ENCODE measurements around the gene TOR4A. TPM values are rescaled to one million over a fixed set of nuclear protein-coding genes. Genes with fewer than 3 reads are reported as not detected.

TOR4A gene
- total RNA-seq (1 to 10 TPM; 1.3 to 3.5 TPM), polyA plus RNA-seq (ENCODE audit: insufficient read length in 2 of 2) (1 to 10 TPM; 2.1 to 2.5 TPM)
- long read RNA-seq, donor 1 = 0 reads
- long read RNA-seq, donor 2 = 0 reads
- long read RNA-seq, donor 3 = 0 reads
- long read RNA-seq, donor 4, full-length matches to known transcripts = 1 of 22 reads
- long read RNA-seq, donor 4, partial matches to known transcripts = 21 of 22 reads
- long read RNA-seq, donor 4, other reads (novel, unspliced or antisense) = 0 of 22 reads

- WGBS (ENCODE audit: insufficient coverage) = 10% methylated on average over 17 of the region's 25 CpGs
- no peaks in the 10 kb centered on the region for H3K9me3 ChIP-seq (ENCODE audit: control insufficient read depth, insufficient read depth, low read length)
- peak within 1 kb of the TSS; percentile 52 for H3K27ac ChIP-seq (ENCODE audit: low read depth, low read length)
- H3K36me3 ChIP-seq (ENCODE audit: control insufficient read depth, insufficient read depth, low read length) = peaks cover 41% of the 10 kb centered on the region
- H3K4me3 ChIP-seq (ENCODE audit: low read depth, low read length) = peak within 1 kb of the TSS; percentile 36
- peaks cover 54% of the 10 kb centered on the region for H3K27me3 ChIP-seq (ENCODE audit: control insufficient read depth, insufficient read depth, low read length)
- peaks cover 39% of the 10 kb centered on the region for H3K4me1 ChIP-seq (ENCODE audit: control insufficient read depth, insufficient read depth, low read length)
- peak in 1 of 6 donors; percentile 51 for DNase-seq (ENCODE audit: low read depth in 4 of 6, low spot score in 6 of 6)
Observed at GRCh38 chr9:137277329-137278041, at the start of gene TOR4A. Gene TOR4A, plus strand, starts transcription at chr9:137277726. Its CDS starts 964 bp downstream, at chr9:137278690.

GRCh38 chr9:137227853-137228505 lies 49.5 kb upstream of the TOR4A start:
- Histone ChIP-seq H3K27ac (ENCODE audit: low read depth, low read length) (no peak overlapping the region), H3K4me3 (ENCODE audit: low read depth, low read length) (no peak overlapping the region), H3K9me3 (ENCODE audit: control insufficient read depth, insufficient read depth, low read length) (no peaks in the 10 kb centered on the region), H3K27me3 (ENCODE audit: control insufficient read depth, insufficient read depth, low read length) (no peaks in the 10 kb centered on the region), H3K4me1 (ENCODE audit: control insufficient read depth, insufficient read depth, low read length) (peaks cover 19% of the 10 kb centered on the region), H3K36me3 (ENCODE audit: control insufficient read depth, insufficient read depth, low read length) (peaks cover 4% of the 10 kb centered on the region)
- WGBS (ENCODE audit: insufficient coverage) = 57% methylated on average over 16 of the region's 18 CpGs
- no peak for DNase-seq (ENCODE audit: low read depth in 4 of 6, low spot score in 6 of 6)

GRCh38 chr9:137228506-137228967 lies 49.0 kb upstream of the TOR4A start:
- 78% methylated on average over 29 of the region's 29 CpGs for WGBS (ENCODE audit: insufficient coverage)

DNA sequence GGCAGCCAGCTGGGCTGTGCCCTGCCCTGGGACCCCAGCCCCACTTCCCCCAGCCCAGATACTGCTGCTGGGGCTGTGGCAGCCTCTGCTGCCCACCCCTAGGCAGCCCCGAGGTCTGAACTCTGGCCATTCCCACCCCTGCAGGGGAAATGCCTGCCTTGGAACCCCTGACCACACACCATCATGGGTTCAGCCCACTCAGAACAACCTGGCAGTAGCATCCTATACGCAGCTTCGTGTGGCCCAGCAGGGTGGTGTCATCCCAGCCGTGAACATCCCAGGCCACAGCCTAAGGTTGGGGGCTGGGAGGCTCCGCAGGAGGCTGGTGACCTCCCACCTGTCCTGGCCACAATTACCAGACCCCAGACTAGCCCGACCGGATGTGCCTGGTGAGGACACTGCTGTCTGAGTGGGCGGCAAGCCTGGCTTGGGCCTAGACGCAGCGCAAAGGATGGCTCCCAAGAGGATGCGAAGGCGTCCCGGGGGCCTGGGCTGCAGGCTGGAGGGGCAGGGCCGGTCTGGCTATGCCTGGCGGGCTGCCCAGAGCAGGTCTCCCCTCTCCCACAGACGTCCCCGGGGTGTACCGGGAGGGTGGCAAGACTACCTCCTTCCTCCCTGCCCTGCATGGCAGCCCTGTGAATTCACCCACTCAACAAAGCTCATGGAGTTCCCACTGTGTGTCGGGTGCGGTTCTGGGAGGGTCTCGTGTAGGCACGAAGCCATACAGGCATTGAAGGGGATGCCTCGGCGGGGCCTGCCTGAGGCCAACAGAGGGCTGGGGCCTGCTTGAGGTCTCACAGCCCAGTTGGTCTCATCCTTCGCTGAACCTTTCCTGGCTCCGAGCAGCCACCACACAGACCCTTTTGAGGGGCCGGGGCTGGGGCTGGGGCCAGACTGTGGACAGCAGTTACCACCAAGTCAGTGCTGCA lies 48.3 kb upstream of the TOR4A start:
- no peak overlapping the region for H3K4me3 ChIP-seq (ENCODE audit: low read depth, low read length)
- H3K9me3 ChIP-seq (ENCODE audit: control insufficient read depth, insufficient read depth, low read length) = no peaks in the 10 kb centered on the region
- peaks cover 10% of the 10 kb centered on the region for H3K4me1 ChIP-seq (ENCODE audit: control insufficient read depth, insufficient read depth, low read length)
- 69% methylated on average over 27 of the region's 27 CpGs for WGBS (ENCODE audit: insufficient coverage)
- H3K36me3 ChIP-seq (ENCODE audit: control insufficient read depth, insufficient read depth, low read length) = peaks cover 4% of the 10 kb centered on the region
- H3K27ac ChIP-seq (ENCODE audit: low read depth, low read length) = no peak overlapping the region
- no peaks in the 10 kb centered on the region for H3K27me3 ChIP-seq (ENCODE audit: control insufficient read depth, insufficient read depth, low read length)
- no peak for DNase-seq (ENCODE audit: low read depth in 4 of 6, low spot score in 6 of 6)

More at GRCh38 chr9:137228506-137228967, 49.0 kb upstream of the TOR4A start:
- no peak for DNase-seq (ENCODE audit: low read depth in 4 of 6, low spot score in 6 of 6)
- no peaks in the 10 kb centered on the region for H3K9me3 ChIP-seq (ENCODE audit: control insufficient read depth, insufficient read depth, low read length)
- no peak overlapping the region for H3K4me3 ChIP-seq (ENCODE audit: low read depth, low read length)
- H3K4me1 ChIP-seq (ENCODE audit: control insufficient read depth, insufficient read depth, low read length) = peaks cover 17% of the 10 kb centered on the region
- peaks cover 4% of the 10 kb centered on the region for H3K36me3 ChIP-seq (ENCODE audit: control insufficient read depth, insufficient read depth, low read length)
- no peak overlapping the region for H3K27ac ChIP-seq (ENCODE audit: low read depth, low read length)
- no peaks in the 10 kb centered on the region for H3K27me3 ChIP-seq (ENCODE audit: control insufficient read depth, insufficient read depth, low read length)

DNA sequence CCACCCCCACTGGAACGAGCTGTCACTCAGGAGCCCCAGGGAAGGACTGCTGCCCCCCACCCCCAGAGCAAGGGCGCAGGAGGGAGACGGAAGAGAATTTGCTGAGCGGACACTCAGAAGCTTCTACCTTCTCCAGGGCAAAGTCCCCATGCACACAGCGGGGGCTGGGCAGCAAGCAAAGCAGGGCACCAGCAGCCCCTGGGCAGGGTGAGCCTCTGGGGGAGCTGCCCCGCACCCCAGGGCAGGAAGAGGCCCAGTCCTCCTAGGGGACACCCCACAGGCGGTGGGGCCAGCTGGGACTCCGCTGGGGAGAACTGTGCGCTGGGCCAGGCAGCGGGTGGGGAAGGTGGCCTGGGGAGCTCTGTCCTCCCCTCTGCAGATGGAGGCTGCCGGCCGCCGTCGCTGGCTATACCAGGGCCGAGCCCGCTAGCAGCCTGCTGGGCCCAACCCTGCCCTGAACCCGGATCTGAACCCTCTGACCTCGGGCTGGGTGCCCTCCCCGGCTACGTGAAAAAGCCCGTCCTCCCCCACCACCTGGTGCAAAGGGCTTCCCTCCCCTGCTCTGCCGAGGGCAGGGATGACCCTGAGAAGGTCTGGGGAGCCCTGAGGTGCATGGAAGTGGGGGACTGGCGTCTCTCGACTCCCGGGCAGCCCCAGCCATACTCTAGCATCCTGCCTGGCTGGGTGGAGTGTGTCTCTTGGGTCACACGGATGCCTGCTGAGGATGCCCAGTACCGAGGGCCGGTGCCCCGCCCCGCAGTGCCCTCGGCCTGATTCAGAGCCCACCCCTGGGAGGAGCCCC lies 47.4 kb upstream of the TOR4A start:
- WGBS (ENCODE audit: insufficient coverage) = 57% methylated on average over 27 of the region's 31 CpGs
- Histone ChIP-seq H3K36me3 (ENCODE audit: control insufficient read depth, insufficient read depth, low read length) (peaks cover 9% of the 10 kb centered on the region), H3K27ac (ENCODE audit: low read depth, low read length) (no peak overlapping the region), H3K9me3 (ENCODE audit: control insufficient read depth, insufficient read depth, low read length) (no peaks in the 10 kb centered on the region), H3K27me3 (ENCODE audit: control insufficient read depth, insufficient read depth, low read length) (no peaks in the 10 kb centered on the region), H3K4me3 (ENCODE audit: low read depth, low read length) (no peak overlapping the region), H3K4me1 (ENCODE audit: control insufficient read depth, insufficient read depth, low read length) (peaks cover 8% of the 10 kb centered on the region)
- DNase-seq (ENCODE audit: low read depth in 4 of 6, low spot score in 6 of 6) = no peak

DNA sequence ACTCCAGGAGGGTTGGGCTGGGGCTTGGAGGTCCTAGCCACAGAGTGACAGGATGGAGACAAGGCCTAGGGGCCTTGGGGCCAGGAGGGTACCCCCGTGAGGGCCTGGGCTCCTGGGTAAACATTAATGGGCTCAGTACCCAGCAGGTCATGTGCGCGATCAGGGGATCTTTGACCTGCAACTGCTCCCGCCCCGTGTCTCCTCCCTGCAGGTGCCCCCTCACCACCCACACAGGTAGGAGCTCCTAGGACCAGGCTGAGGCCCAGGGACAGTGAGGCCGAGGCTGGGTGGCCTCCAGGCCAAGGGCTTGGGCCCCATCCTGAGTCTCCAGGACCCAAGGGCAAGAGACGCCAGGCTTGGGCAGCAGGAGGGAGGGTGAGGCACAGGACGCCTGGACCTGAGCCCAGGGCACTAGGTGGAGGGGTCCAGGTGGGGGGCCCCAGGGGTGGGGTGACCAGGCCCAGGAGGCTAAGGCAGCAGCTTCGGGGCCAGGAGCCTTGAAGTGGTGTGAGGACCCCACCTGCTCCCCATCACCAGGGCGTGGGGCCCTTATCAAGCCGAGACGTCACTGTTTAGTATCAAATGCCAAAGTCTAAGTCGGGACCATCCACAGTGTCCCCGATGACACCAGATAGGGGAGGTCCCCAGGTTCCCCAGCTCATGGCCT lies 46.7 kb upstream of the TOR4A start, which contains the start of gene SLC34A3:
TSS of gene SLC34A3 (plus strand) at position 197 of the 667 bp plus-strand sequence. CDS start 802 bp downstream, outside the sequence.
- H3K27ac ChIP-seq (ENCODE audit: low read depth, low read length) = no peak within 1 kb of the TSS
- no peaks in the 10 kb centered on the region for H3K27me3 ChIP-seq (ENCODE audit: control insufficient read depth, insufficient read depth, low read length)
- no peak within 1 kb of the TSS for H3K4me3 ChIP-seq (ENCODE audit: low read depth, low read length)
- peaks cover 16% of the 10 kb centered on the region for H3K36me3 ChIP-seq (ENCODE audit: control insufficient read depth, insufficient read depth, low read length)
- no peaks in the 10 kb centered on the region for H3K9me3 ChIP-seq (ENCODE audit: control insufficient read depth, insufficient read depth, low read length)
- peaks cover 15% of the 10 kb centered on the region for H3K4me1 ChIP-seq (ENCODE audit: control insufficient read depth, insufficient read depth, low read length)
- DNase-seq (ENCODE audit: low read depth in 4 of 6, low spot score in 6 of 6) = no peak
- 79% methylated on average over 14 of the region's 14 CpGs for WGBS (ENCODE audit: insufficient coverage)

- Histone ChIP-seq H3K27me3 (ENCODE audit: control insufficient read depth, insufficient read depth, low read length) (no peaks in the 10 kb centered on the region), H3K9me3 (ENCODE audit: control insufficient read depth, insufficient read depth, low read length) (no peaks in the 10 kb centered on the region), H3K36me3 (ENCODE audit: control insufficient read depth, insufficient read depth, low read length) (peaks cover 21% of the 10 kb centered on the region), H3K27ac (ENCODE audit: low read depth, low read length) (no peak overlapping the region), H3K4me1 (ENCODE audit: control insufficient read depth, insufficient read depth, low read length) (peaks cover 21% of the 10 kb centered on the region), H3K4me3 (ENCODE audit: low read depth, low read length) (no peak overlapping the region)
- 93% methylated on average over 15 of the region's 23 CpGs for WGBS (ENCODE audit: insufficient coverage)
- no peak for DNase-seq (ENCODE audit: low read depth in 4 of 6, low spot score in 6 of 6)
Observed at GRCh38 chr9:137231372-137232039, 46.0 kb upstream of the TOR4A start.

GRCh38 chr9:137232101-137232500 lies 45.4 kb upstream of the TOR4A start:
- peaks cover 27% of the 10 kb centered on the region for H3K4me1 ChIP-seq (ENCODE audit: control insufficient read depth, insufficient read depth, low read length)
- no peak overlapping the region for H3K27ac ChIP-seq (ENCODE audit: low read depth, low read length)
- no peak for DNase-seq (ENCODE audit: low read depth in 4 of 6, low spot score in 6 of 6)
- peaks cover 27% of the 10 kb centered on the region for H3K36me3 ChIP-seq (ENCODE audit: control insufficient read depth, insufficient read depth, low read length)
- 84% methylated on average over 5 of the region's 10 CpGs for WGBS (ENCODE audit: insufficient coverage)
- no peaks in the 10 kb centered on the region for H3K9me3 ChIP-seq (ENCODE audit: control insufficient read depth, insufficient read depth, low read length)
- no peaks in the 10 kb centered on the region for H3K27me3 ChIP-seq (ENCODE audit: control insufficient read depth, insufficient read depth, low read length)
- no peak overlapping the region for H3K4me3 ChIP-seq (ENCODE audit: low read depth, low read length)
